GM20000 (cell line): ENCODE data around the gene KDELR1.

Experiments
- DNase-seq: peaks from one replicate; pipeline ENCODE4 v3.0.0; 2012; ENCODE audit warnings: low spot score
- TF ChIP-seq, protein P1 (sequence below): IDR thresholded peaks from 2 replicates; pipeline ENCODE4 v1.5.1; 2012; ENCODE audit warnings: mild to moderate bottlenecking, control low read depth; ENCODE audit errors: extremely low read depth, missing control alignments

KDELR1 gene

DNA sequence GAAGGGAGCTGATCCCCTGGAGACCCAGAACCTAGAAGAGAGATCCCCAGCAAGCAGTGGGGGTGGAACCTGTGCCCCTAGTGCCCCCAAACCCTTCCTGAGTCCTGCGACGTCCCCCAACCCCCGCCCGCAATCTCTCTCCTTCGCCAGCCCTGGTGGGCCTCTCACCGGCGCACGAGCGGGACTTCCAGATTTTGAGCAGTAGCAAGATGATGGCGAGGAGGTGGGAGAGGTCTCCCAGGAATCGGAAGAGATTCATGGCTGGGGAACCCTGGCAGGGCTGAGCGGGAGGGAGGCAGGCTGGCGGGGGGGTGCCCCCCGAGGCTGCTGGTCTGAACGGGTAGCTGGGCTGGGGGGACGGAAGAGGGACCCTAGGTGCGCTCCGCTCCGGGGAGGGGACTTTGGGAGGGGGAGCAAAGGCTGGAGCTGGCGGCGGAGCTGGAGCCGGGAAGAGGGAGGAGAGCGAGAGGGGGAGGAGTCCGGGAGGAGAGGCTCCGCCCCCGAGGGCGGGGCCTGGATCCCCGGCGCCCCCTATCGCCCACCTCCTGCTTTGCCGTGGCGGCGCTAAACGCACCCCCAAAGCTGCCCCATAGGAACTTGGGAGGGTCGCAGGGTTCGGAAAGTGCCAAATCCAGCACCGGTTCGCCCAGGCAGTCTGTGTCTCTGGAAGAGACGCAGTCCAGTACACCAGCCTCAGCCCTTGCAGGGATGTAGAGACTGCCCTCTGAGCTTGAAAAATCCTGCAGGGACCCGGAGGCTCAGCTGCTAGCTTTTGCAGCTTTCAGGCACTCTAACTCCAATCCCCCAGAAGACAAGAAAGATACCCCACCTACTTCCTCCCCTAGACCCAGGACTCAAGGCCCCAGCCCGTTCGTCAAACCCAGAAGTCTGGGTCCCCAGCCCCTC is at the start of gene KDELR1:
KDELR1 (minus strand) TSS at position 452 of the 906 bp plus-strand sequence; CDS start at position 259, 193 bp downstream.
- TF ChIP-seq, protein P1, sequence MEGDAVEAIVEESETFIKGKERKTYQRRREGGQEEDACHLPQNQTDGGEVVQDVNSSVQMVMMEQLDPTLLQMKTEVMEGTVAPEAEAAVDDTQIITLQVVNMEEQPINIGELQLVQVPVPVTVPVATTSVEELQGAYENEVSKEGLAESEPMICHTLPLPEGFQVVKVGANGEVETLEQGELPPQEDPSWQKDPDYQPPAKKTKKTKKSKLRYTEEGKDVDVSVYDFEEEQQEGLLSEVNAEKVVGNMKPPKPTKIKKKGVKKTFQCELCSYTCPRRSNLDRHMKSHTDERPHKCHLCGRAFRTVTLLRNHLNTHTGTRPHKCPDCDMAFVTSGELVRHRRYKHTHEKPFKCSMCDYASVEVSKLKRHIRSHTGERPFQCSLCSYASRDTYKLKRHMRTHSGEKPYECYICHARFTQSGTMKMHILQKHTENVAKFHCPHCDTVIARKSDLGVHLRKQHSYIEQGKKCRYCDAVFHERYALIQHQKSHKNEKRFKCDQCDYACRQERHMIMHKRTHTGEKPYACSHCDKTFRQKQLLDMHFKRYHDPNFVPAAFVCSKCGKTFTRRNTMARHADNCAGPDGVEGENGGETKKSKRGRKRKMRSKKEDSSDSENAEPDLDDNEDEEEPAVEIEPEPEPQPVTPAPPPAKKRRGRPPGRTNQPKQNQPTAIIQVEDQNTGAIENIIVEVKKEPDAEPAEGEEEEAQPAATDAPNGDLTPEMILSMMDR = peak; percentile 71
- DNase-seq = peak; percentile 92

DNA sequence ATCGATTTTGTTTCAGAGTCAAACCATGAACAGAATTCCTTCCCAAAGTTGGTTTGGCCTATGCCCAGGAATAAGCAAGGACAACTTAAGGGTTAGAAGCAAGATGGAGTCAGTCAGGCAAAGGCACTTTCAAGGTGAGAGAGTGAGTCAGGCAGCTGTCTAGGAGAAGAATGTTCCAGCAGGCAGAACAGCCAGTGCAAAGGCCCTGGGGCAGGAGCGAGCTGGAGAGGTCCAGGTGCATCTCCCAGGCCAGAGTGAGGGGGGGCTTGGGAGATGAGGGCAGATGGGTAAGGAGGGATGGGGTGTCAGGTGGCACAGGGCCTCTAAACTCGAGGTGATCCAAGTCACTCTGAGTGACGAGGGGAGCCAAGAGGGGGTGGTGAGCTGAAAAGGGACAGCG is 45.2 kb upstream of the KDELR1 start:
- DNase-seq = no peak
- TF ChIP-seq, protein P1 = no peak

DNA sequence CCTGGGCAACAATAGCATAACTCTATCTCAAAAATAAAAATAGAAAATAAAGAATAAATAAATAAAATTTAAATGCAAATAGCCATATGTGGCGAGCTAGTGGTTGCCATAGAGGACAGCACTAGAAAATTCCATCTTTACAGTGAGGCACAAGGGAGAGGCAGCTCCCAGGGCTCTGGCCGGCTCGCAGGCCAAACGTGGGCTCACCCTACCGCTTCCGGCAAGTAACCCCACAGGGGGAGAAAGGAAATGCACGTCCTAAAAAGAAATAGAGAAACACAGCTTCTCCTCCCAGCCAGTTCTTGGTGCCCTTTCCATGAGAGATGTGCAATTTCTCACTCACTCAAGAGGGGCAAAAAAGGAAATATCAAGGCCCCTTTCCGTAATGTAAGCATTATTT is 42.0 kb upstream of the KDELR1 start:
- DNase-seq = no peak
- TF ChIP-seq, protein P1 = no peak

DNA sequence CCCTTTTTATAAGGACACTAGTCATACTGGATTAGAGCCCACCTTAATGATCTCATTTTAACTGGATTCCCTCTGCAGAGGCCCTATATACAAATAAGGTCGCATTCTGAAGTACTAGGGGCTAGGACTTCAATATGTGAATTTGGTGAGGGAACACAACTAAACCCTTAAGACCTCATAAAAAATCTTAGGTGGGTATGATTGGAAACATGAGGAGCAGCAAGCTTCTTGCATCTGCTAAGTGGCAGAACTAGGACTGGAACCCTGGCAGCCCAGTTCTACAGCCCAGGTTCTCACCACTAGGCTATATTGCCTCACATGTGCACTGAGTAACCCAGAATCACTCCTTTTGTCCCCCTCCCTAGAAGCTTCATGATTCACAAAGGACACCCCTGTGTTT is 37.3 kb upstream of the KDELR1 start:
- TF ChIP-seq, protein P1 = no peak
- DNase-seq = no peak

DNA sequence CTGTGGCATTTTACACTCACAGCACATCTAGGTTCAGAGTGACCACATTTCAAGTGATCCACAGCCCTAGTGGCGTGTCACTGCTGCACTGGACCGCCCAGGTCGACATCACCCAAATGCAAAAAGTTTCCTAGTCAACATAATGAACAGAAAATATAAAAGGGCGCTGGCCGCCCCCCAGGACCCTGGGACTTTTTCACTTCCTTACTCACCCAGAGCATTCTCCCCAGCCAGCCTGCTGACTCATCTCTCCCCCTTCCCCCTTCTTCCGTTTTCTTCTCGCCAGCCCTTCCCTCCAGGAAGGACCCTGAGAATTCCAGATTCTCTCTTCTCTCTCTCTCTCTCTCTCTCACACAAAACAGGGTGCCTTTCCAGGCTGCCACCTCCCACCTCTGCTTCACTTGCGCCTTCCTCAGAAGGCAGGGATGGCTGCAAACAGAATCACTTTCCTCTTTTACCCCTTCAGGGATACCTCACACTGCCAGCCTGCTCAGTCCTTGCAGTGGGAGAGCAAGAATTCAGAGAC is 33.4 kb upstream of the KDELR1 start:
- TF ChIP-seq, protein P1 = no peak
- DNase-seq = peak; percentile 65

DNA sequence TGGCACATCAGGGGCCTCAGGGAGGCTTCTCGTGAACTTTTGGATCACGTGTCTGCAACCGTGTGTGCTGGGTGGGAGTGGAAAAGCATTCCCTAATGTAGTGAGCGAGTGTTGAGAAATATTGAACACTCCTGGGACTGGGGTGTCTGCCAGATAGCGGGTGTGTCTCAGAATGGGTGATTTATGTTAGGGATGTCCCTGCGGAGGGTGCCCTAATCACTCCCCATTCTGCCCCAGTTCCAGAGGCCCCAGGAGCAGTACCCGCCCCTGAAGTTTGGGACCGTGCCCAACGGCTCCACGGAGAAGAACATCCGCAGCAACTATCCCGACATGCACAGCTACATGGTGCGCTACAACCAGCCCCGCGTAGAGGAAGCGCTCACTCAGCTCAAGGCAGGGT is 30.2 kb upstream of the KDELR1 start:
- no peak for DNase-seq
- TF ChIP-seq, protein P1 = no peak

DNA sequence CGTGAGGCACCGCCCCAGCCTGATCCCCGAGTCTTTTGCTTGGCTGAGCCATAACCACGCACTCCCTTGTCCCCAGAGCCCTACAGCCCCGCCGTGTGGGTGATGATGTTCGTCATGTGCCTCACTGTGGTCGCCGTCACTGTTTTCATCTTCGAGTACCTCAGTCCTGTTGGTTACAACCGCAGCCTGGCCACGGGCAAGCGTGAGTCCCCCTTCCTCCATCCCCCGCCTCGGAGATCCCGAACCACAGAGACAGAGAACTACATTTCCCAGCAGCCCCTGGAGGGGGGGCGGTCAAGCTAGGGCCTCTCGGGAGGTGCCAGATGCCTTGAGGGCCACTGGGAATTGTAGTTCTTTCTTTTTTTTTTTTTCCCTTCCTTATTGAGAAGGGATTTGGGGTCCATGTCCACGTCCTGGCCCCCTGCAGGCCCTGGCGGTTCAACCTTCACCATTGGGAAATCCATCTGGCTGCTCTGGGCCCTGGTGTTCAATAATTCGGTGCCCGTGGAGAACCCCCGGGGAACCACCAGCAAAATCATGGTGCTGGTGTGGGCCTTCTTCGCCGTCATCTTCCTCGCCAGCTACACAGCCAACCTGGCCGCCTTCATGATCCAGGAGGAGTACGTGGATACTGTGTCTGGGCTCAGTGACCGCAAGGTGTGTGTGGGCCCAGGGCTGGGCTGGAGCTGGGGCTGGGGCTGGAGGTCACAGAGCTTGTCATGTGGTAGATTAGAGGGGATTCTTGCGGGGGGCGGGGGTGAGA is 28.0 kb upstream of the KDELR1 start:
- DNase-seq = peak; percentile 83

More for the DNA sequence above, 28.0 kb upstream of the KDELR1 start:
- TF ChIP-seq, protein P1 = no peak
